SJSA1 (cell line): Measurements from ENCODE around the gene KCP. TPM values are rescaled to one million over a fixed set of nuclear protein-coding genes. Genes with fewer than 3 reads are reported as not detected.

Experiments
- total RNA-seq: library from RNA; depleted of rRNA; stranded (reverse); fragments of >200 nt; shearing (Covaris generic); gene quantifications from 2 replicates; pipeline ENCODE4 v1.2.3, GENCODE V29; 2014; rRNA removed

The KCP gene
- total RNA-seq, 1 experiment from 2014 or later: not detected

Other genes starting within 250 kb of the KCP start
- gene GARIN1A, start 238.4 kb downstream of the KCP start, total RNA-seq: 0.68 TPM in 1 of 2 replicates, not detected in the other
- gene CALU, start 171.3 kb downstream of the KCP start, total RNA-seq: 919 and 957 TPM in 2 replicates
- gene OPN1SW, start 134.9 kb downstream of the KCP start, total RNA-seq: not detected in 2 replicates
- gene CCDC136, start 118.7 kb downstream of the KCP start, total RNA-seq: 1.0 and 1.8 TPM in 2 replicates
- 56.8 and 84.7 TPM in 2 replicates for gene FLNC, start 80.3 kb downstream of the KCP start, total RNA-seq
- gene ATP6V1F, start 47.9 kb downstream of the KCP start, total RNA-seq: 53.6 and 96.2 TPM in 2 replicates
- 0.08 TPM in 1 of 2 replicates, not detected in the other for gene IRF5, start 27.2 kb upstream of the KCP start, total RNA-seq
- 45.5 and 61.5 TPM in 2 replicates for gene TNPO3, start 144.4 kb upstream of the KCP start, total RNA-seq
- 0.19 and 0.82 TPM in 2 replicates for gene TSPAN33, start 234.0 kb upstream of the KCP start, total RNA-seq